HEK293T (cell line): ENCODE results near the gene EIF1.

Experiments
- ARNT ChIP-seq: fragments of 450-650 bp; IDR thresholded peaks from 2 replicates; pipeline ENCODE4 v1.6.1; 2017; ENCODE audit warnings: mild to moderate bottlenecking
- BHLHE40 ChIP-seq: fragments of 450-650 bp; IDR thresholded peaks from 2 replicates; pipeline ENCODE4 v1.6.1; 2016; ENCODE audit warnings: mild to moderate bottlenecking, moderate library complexity, borderline replicate concordance
- ELF4 ChIP-seq: fragments of 450-650 bp; IDR thresholded peaks from 2 replicates; pipeline ENCODE4 v1.6.1; 2017; ENCODE audit warnings: antibody characterized with exemption
- FOXA1 ChIP-seq: fragments of 450-650 bp; IDR thresholded peaks from 2 replicates; pipeline ENCODE4 v1.6.1; 2016; ENCODE audit warnings: mild to moderate bottlenecking
- HDGF ChIP-seq: fragments of 450-650 bp; IDR thresholded peaks from 2 replicates; pipeline ENCODE4 v1.6.1; 2017; ENCODE audit warnings: antibody characterized with exemption, borderline replicate concordance
- L3MBTL2 ChIP-seq: fragments of 450-650 bp; conservative IDR thresholded peaks from 2 replicates; pipeline ENCODE4 v1.6.1; 2016; ENCODE audit warnings: mild to moderate bottlenecking
- NFRKB ChIP-seq: fragments of 450-650 bp; IDR thresholded peaks from 2 replicates; pipeline ENCODE4 v1.6.1; 2016; ENCODE audit warnings: mild to moderate bottlenecking, moderate library complexity
- PKNOX1 ChIP-seq: fragments of 450-650 bp; IDR thresholded peaks from 2 replicates; pipeline ENCODE4 v1.6.1; 2016
- SP1 ChIP-seq: fragments of 450-650 bp; IDR thresholded peaks from 2 replicates; pipeline ENCODE4 v1.6.1; 2017
- SUZ12 ChIP-seq: fragments of 450-650 bp; IDR thresholded peaks from 2 replicates; pipeline ENCODE4 v1.6.1; 2016; ENCODE audit warnings: mild to moderate bottlenecking
- TARDBP ChIP-seq: fragments of 450-650 bp; IDR thresholded peaks from 2 replicates; pipeline ENCODE4 v1.6.1; 2016
- ZNF384 ChIP-seq: fragments of 450-650 bp; IDR thresholded peaks from 2 replicates; pipeline ENCODE4 v1.6.1; 2016

- TF ChIP-seq BHLHE40 = no peak
- no peak for TF ChIP-seq ARNT
- TF ChIP-seq SP1 = no peak
- no peak for TF ChIP-seq HDGF
- TF ChIP-seq PKNOX1 = no peak
- TF ChIP-seq ELF4 = no peak
- no peak for TF ChIP-seq NFRKB
- TF ChIP-seq FOXA1 = no peak
- TF ChIP-seq SUZ12 = no peak
- no peak for TF ChIP-seq ZNF384
- TF ChIP-seq L3MBTL2 = no peak
- TF ChIP-seq TARDBP = no peak
These were observed 651 bp upstream of the EIF1 start for GRCh38 chr17:41687828-41688640.
